ENCODE data around the gene UPP1.
"Not testable (repeated sequence)": the region's sequence is repeated elsewhere in the genome, so short reads cannot be mapped to it uniquely, and the experiment has no call there.

UPP1 gene

GRCh38 chr7:48089046-48090003 lies at the start of gene UPP1:
Gene UPP1, plus strand, starts transcription at chr7:48089265. Its CDS starts 5,519 bp downstream, at chr7:48094784.
- DNase-seq: peak in 2 of 3 experiments; percentile 67 to 72

- no peak for DNase-seq
Measured at GRCh38 chr7:48040944-48041652, 48.0 kb upstream of the UPP1 start.

- DNase-seq: no peak
Measured at GRCh38 chr7:48041653-48041970, 47.5 kb upstream of the UPP1 start.

GRCh38 chr7:48042216-48042615 lies 46.8 kb upstream of the UPP1 start:
- DNase-seq: no peak

GRCh38 chr7:48042636-48043035 lies 46.4 kb upstream of the UPP1 start:
- DNase-seq: no peak

- DNase-seq: no peak
Measured at GRCh38 chr7:48045195-48045765, 43.8 kb upstream of the UPP1 start.

GRCh38 chr7:48046458-48046857 lies 42.6 kb upstream of the UPP1 start:
- no peak for DNase-seq

GRCh38 chr7:48048113-48048512 lies 41.0 kb upstream of the UPP1 start:
- DNase-seq: no peak

GRCh38 chr7:48049850-48050249 lies 39.2 kb upstream of the UPP1 start:
- DNase-seq: no peak

- DNase-seq: no peak
Measured at GRCh38 chr7:48052748-48053147, 36.3 kb upstream of the UPP1 start.

GRCh38 chr7:48053736-48054135 lies 35.3 kb upstream of the UPP1 start:
- DNase-seq: no peak

- no peak for DNase-seq
Measured at GRCh38 chr7:48058990-48059389, 30.1 kb upstream of the UPP1 start.

GRCh38 chr7:48059706-48060105 lies 29.4 kb upstream of the UPP1 start:
- DNase-seq: no peak

GRCh38 chr7:48063985-48064384 lies 25.1 kb upstream of the UPP1 start:
- DNase-seq: no peak

- DNase-seq: no peak
Measured at GRCh38 chr7:48067475-48067874, 21.6 kb upstream of the UPP1 start.

GRCh38 chr7:48074204-48074654 lies 14.8 kb upstream of the UPP1 start:
- no peak for DNase-seq

GRCh38 chr7:48077423-48077822 lies 11.6 kb upstream of the UPP1 start:
- DNase-seq: no peak

- DNase-seq: no peak
Measured at GRCh38 chr7:48078470-48078869, 10.6 kb upstream of the UPP1 start.

- DNase-seq: not testable (repeated sequence)
Measured at GRCh38 chr7:48082378-48082777, 6.7 kb upstream of the UPP1 start.

GRCh38 chr7:48083114-48083830 lies 5.8 kb upstream of the UPP1 start:
- DNase-seq: no peak

GRCh38 chr7:48084727-48085432 lies 4.2 kb upstream of the UPP1 start:
- DNase-seq: no peak

GRCh38 chr7:48085433-48085791 lies 3.7 kb upstream of the UPP1 start:
- no peak for DNase-seq

- DNase-seq: no peak
Measured at GRCh38 chr7:48085942-48086341, 3.1 kb upstream of the UPP1 start.
